HCT116 (cell line): ENCODE results near the gene SLC10A7. TPM values are rescaled to one million over a fixed set of nuclear protein-coding genes. Genes with fewer than 3 reads are reported as not detected.

Experiments
- ATAC-seq: fragments of 200-7000 bp; cut with Tn5 transposase; 2 replicates; pipeline ENCODE4 v1.9.1; 2020; ENCODE audit warnings: mild to moderate bottlenecking, moderate library complexity
- BruUV-seq: library from RNA; stranded (reverse); fragments of 400-500 nt; replicated peaks from 2 replicates; lab custom pipeline; 2021; lab: Mats Ljungman, UMichigan
- CTCF ChIA-PET: fragments of 300-600 bp; sonication (Branson Sonifier 250); formaldehyde crosslinking; loops from one replicate; lab custom pipeline; 2021; ENCODE audit warnings: antibody characterized with exemption; lab: Charles Lee
- POLR2A ChIA-PET: fragments of 300-600, 350-600 bp; sonication (Branson Sonifier 250); formaldehyde crosslinking; loops from one replicate; lab custom pipeline; 2021; ENCODE audit warnings: antibody characterized with exemption; lab: Charles Lee
- RAD21 ChIA-PET, 2 experiments: fragments of 300-600 bp; sonication (Branson Sonifier 250); formaldehyde crosslinking; loops; one replicate each; lab custom pipeline; 2023; ENCODE audit warnings: low total read pairs in 2 of 2; ENCODE audit not compliant: uncharacterized antibody in 2 of 2, unreplicated experiment in 2 of 2, low non-redundant PET in 1 of 2; lab: Charles Lee
- DNase-seq: peaks from one replicate; pipeline ENCODE4 v3.0.0-alpha.2; 2010; ENCODE audit warnings: low read depth, low spot score
- H2AFZ ChIP-seq: fragments of 200-600 bp; shearing (Covaris generic), sonication (generic); 2 replicates; pipeline ENCODE4 v1.6.1; 2017; ENCODE audit warnings: low read depth, mixed run types, mixed read lengths, antibody characterized with exemption, low read length; ENCODE audit not compliant: poor library complexity, severe bottlenecking
- H3K27ac ChIP-seq: 2 replicates; pipeline ENCODE4 v1.5.1; 2012; ENCODE audit warnings: low read depth, low read length
- H3K27me3 ChIP-seq: fragments of 200-600 bp; sonication (generic); 2 replicates; pipeline ENCODE4 v1.6.1; 2016; ENCODE audit warnings: mixed run types, low read length, mixed read lengths; ENCODE audit not compliant: insufficient read depth
- H3K36me3 ChIP-seq, 2 experiments: fragments of 200-500 bp in 1 of 2; fragments of 200-600 bp in 1 of 2; sonication (Bioruptor generic) in 1 of 2; sonication (generic) in 1 of 2; 2 replicates each; pipeline versions ENCODE4 v1.5.1 to v1.6.1; 2014 to 2016; ENCODE audit warnings: low read length in 2 of 2, inconsistent platforms in 1 of 2, mixed read lengths in 1 of 2, mixed run types in 1 of 2; ENCODE audit not compliant: insufficient read depth in 2 of 2, control insufficient read depth in 1 of 2
- H3K4me1 ChIP-seq, 2 experiments: fragments of 200-600 bp in 1 of 2; sonication (generic) in 1 of 2; 2 replicates each; pipeline versions ENCODE4 v1.5.1 to v1.6.1; 2012 to 2017; ENCODE audit warnings: low read length in 2 of 2, inconsistent platforms in 1 of 2, mild to moderate bottlenecking in 1 of 2, mixed read lengths in 1 of 2, mixed run types in 1 of 2, moderate library complexity in 1 of 2; ENCODE audit not compliant: insufficient read depth in 2 of 2, control insufficient read depth in 1 of 2
- H3K4me2 ChIP-seq: fragments of 200-600 bp; sonication (generic); 2 replicates; pipeline ENCODE4 v1.6.1; 2017; ENCODE audit warnings: mixed run types, low read length, mixed read lengths
- H3K4me3 ChIP-seq, 2 experiments: fragments of 200-600 bp in 1 of 2; sonication (generic) in 1 of 2; replicated peaks in 1 of 2; 2 replicates each; pipeline ENCODE4 v1.5.1; 2011 to 2016; ENCODE audit warnings: low read length in 2 of 2, control low read depth in 1 of 2, low read depth in 1 of 2, mild to moderate bottlenecking in 1 of 2, mixed read lengths in 1 of 2, mixed run types in 1 of 2
- H3K79me2 ChIP-seq: fragments of 200-600 bp; sonication (generic); 2 replicates; pipeline ENCODE4 v1.6.1; 2017; ENCODE audit warnings: mild to moderate bottlenecking, mixed run types, low read length, moderate library complexity, mixed read lengths; ENCODE audit not compliant: insufficient read depth
- H3K9ac ChIP-seq: fragments of 200-600 bp; sonication (generic); 2 replicates; pipeline ENCODE4 v1.6.1; 2016; ENCODE audit warnings: low read length, mixed read lengths
- H3K9me2 ChIP-seq: fragments of 200-600 bp; sonication (generic), shearing (Covaris generic); 2 replicates; pipeline ENCODE4 v1.6.1; 2017; ENCODE audit warnings: mixed run types, mild to moderate bottlenecking, moderate library complexity; ENCODE audit not compliant: insufficient read depth
- H3K9me3 ChIP-seq, 2 experiments: fragments of 200-500 bp in 1 of 2; fragments of 200-600 bp in 1 of 2; sonication (Bioruptor generic) in 1 of 2; sonication (generic) in 1 of 2; 2 replicates each; pipeline ENCODE4 v1.6.1; 2014 to 2017; ENCODE audit warnings: low read length in 2 of 2, mixed read lengths in 2 of 2, inconsistent platforms in 1 of 2, low read depth in 1 of 2, mild to moderate bottlenecking in 1 of 2, mixed run types in 1 of 2, moderate library complexity in 1 of 2; ENCODE audit not compliant: control insufficient read depth in 1 of 2, insufficient read depth in 1 of 2
- H4K20me1 ChIP-seq: fragments of 200-600 bp; sonication (generic), shearing (Covaris generic); 2 replicates; pipeline ENCODE4 v1.6.1; 2017; ENCODE audit warnings: mixed run types, mild to moderate bottlenecking, moderate library complexity; ENCODE audit not compliant: insufficient read depth
- ATF3 ChIP-seq: IDR thresholded peaks from 2 replicates; pipeline ENCODE4 v1.6.1; 2012
- ELF1 ChIP-seq: IDR thresholded peaks from 2 replicates; pipeline ENCODE4 v1.6.1; 2012; ENCODE audit warnings: low read depth, borderline replicate concordance
- EZH2 ChIP-seq: fragments of 200-600 bp; sonication (generic); IDR thresholded peaks from 2 replicates; pipeline ENCODE4 v1.6.1; 2017; ENCODE audit warnings: antibody characterized with exemption, mixed run types
- EZH2phosphoT487 ChIP-seq: fragments of 200-600 bp; IDR thresholded peaks from 2 replicates; pipeline ENCODE4 v1.6.1; 2018; ENCODE audit warnings: antibody characterized with exemption, borderline replicate concordance
- JUND ChIP-seq: IDR thresholded peaks from 2 replicates; pipeline ENCODE4 v1.6.1; 2012
- MAX ChIP-seq: IDR thresholded peaks from 2 replicates; pipeline ENCODE4 v1.6.1; 2012
- POLR2A ChIP-seq: IDR thresholded peaks from 2 replicates; pipeline ENCODE4 v1.7.0; 2011; ENCODE audit warnings: borderline replicate concordance; ENCODE audit not compliant: insufficient read depth, insufficient read length; ENCODE audit errors: extremely low read depth
- RAD21 ChIP-seq: IDR thresholded peaks from 2 replicates; pipeline ENCODE4 v1.6.1; 2012; ENCODE audit warnings: low read depth, mild to moderate bottlenecking
- SIN3A ChIP-seq: IDR thresholded peaks from 2 replicates; pipeline ENCODE4 v1.6.1; 2012; ENCODE audit warnings: low read depth
- TCF7L2 ChIP-seq: IDR thresholded peaks from 2 replicates; pipeline ENCODE4 v1.7.0; 2011; ENCODE audit warnings: borderline replicate concordance, inconsistent platforms; ENCODE audit not compliant: insufficient read depth, insufficient read length; ENCODE audit errors: extremely low read depth
- YY1 ChIP-seq: IDR thresholded peaks from 2 replicates; pipeline ENCODE4 v1.6.1; 2011; ENCODE audit warnings: low read length, low read depth, moderate library complexity, mild to moderate bottlenecking; ENCODE audit not compliant: insufficient replicate concordance; ENCODE audit errors: extremely low read depth
- ZNF274 ChIP-seq: fragments of 200-500 bp; sonication (Bioruptor generic); IDR thresholded peaks from 2 replicates; pipeline ENCODE4 v1.6.1; 2014; ENCODE audit warnings: mild to moderate bottlenecking, low read depth, low read length, inconsistent platforms
- intact Hi-C: fragments of 100-400 bp; cut with micrococcal nuclease; formaldehyde crosslinking; loops from 2 replicates; pipeline ENCODE4 v1.10.0; 2022
- total RNA-seq: library from RNA; stranded (reverse); gene quantifications from one replicate; pipeline ENCODE4 v1.2.1, GENCODE V29; 2021; ENCODE audit not compliant: unreplicated experiment
- TF ChIP-seq, protein P1 (sequence below): IDR thresholded peaks from 2 replicates; pipeline ENCODE4 v1.6.1; 2011; ENCODE audit warnings: mild to moderate bottlenecking, low read length, moderate library complexity; ENCODE audit not compliant: insufficient replicate concordance; ENCODE audit errors: extremely low read depth
- TF ChIP-seq, protein P2 (sequence below), 3 experiments: fragments of 200-600 bp in 1 of 3; sonication (generic) in 1 of 3; IDR thresholded peaks in 2 of 3; conservative IDR thresholded peaks in 1 of 3; 2 replicates each; pipeline ENCODE4 v1.5.1; 2012 to 2017; ENCODE audit warnings: low read depth in 2 of 3, low read length in 2 of 3, antibody characterized with exemption in 1 of 3, borderline replicate concordance in 1 of 3, control low read depth in 1 of 3, mild to moderate bottlenecking in 1 of 3, mixed read lengths in 1 of 3, mixed run types in 1 of 3, moderate library complexity in 1 of 3; ENCODE audit not compliant: insufficient read depth in 1 of 3

Gene SLC10A7
- total RNA-seq, 1 experiment from 2014 or later, result 5.5 TPM

DNA sequence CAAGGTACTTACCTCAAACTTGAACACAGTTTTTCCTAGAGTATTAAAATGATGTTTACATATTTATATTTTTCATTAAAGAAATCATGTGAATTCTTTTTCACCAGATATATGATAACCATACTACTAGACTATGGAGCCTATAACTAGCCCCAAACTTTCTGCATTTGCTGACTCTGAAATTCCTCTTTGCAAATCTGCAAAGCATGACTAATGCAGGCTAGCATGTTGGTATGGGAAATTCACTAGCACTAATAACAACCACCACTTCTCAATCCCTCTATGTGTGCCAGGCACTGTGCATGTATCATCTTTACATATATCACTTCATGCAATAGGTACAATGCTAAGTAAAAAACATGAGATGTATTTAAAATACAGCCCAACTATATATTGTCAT, 51.1 kb downstream of the SLC10A7 start:
- ChIA-PET RAD21 (no interaction called here), CTCF (no interaction called here)
- no TSS peak for BruUV-seq

DNA sequence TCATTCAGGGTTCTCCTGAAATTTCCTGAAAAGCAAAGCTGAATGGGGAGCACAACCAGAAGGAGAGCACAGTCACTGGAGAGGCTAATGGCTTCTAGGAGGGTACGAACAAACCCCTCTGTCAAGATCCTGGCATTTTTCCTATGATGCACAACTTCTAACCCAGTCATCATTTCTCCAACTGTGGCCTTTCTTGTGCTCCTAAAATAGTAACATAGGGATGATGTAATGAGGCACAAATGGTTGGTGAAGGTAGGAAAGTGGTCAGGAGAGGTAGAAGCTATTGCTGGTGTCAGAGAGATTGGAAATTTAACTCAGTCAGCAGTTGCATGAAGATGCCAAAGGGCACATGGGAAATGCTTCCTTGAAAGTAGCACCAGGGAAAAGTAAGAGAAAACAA, 52.7 kb downstream of the SLC10A7 start:
- Histone ChIP-seq H3K9ac (no peak overlapping the region), H3K27me3 (no peaks in the 10 kb centered on the region), H3K36me3 (no peaks in the 10 kb centered on the region), H3K4me2 (no peak overlapping the region), H4K20me1 (no peaks in the 10 kb centered on the region), H3K4me3 (no peak overlapping the region), H2AFZ (no peak overlapping the region), H3K27ac (no peak overlapping the region), H3K79me2 (no peaks in the 10 kb centered on the region), H3K9me2 (no peaks in the 10 kb centered on the region), H3K9me3 (no peaks in the 10 kb centered on the region), H3K4me1 (peaks cover 2 to 21% of the 10 kb centered on the region in 2 experiments; a peak in 3 of 4 replicates)
- RAD21 ChIA-PET, result no interaction called here
- ATAC-seq (no peak), DNase-seq (no peak)
- no TSS peak for BruUV-seq
- POLR2A ChIA-PET, result no interaction called here
- CTCF ChIA-PET, result no interaction called here
- intact Hi-C loops, result no loop called here
- no peak for TF ChIP-seq MAX
- no peak for TF ChIP-seq TCF7L2
- no peak for TF ChIP-seq YY1
- TF ChIP-seq, protein P1, sequence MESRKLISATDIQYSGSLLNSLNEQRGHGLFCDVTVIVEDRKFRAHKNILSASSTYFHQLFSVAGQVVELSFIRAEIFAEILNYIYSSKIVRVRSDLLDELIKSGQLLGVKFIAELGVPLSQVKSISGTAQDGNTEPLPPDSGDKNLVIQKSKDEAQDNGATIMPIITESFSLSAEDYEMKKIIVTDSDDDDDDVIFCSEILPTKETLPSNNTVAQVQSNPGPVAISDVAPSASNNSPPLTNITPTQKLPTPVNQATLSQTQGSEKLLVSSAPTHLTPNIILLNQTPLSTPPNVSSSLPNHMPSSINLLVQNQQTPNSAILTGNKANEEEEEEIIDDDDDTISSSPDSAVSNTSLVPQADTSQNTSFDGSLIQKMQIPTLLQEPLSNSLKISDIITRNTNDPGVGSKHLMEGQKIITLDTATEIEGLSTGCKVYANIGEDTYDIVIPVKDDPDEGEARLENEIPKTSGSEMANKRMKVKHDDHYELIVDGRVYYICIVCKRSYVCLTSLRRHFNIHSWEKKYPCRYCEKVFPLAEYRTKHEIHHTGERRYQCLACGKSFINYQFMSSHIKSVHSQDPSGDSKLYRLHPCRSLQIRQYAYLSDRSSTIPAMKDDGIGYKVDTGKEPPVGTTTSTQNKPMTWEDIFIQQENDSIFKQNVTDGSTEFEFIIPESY, result no peak
- no peak for TF ChIP-seq ELF1
- no peak for TF ChIP-seq EZH2phosphoT487
- TF ChIP-seq JUND, result no peak
- no peak for TF ChIP-seq EZH2
- TF ChIP-seq SIN3A, result no peak
- TF ChIP-seq, protein P2, sequence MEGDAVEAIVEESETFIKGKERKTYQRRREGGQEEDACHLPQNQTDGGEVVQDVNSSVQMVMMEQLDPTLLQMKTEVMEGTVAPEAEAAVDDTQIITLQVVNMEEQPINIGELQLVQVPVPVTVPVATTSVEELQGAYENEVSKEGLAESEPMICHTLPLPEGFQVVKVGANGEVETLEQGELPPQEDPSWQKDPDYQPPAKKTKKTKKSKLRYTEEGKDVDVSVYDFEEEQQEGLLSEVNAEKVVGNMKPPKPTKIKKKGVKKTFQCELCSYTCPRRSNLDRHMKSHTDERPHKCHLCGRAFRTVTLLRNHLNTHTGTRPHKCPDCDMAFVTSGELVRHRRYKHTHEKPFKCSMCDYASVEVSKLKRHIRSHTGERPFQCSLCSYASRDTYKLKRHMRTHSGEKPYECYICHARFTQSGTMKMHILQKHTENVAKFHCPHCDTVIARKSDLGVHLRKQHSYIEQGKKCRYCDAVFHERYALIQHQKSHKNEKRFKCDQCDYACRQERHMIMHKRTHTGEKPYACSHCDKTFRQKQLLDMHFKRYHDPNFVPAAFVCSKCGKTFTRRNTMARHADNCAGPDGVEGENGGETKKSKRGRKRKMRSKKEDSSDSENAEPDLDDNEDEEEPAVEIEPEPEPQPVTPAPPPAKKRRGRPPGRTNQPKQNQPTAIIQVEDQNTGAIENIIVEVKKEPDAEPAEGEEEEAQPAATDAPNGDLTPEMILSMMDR (IDR thresholded peaks at IDR 0.05 in 2 of 3, conservative IDR thresholded peaks at IDR 0.05 in 1 of 3; ENCODE audit: borderline replicate concordance in 1 of 3, insufficient read depth in 1 of 3, low read depth in 2 of 3, low read length in 2 of 3), result no peak
- no peak for TF ChIP-seq ATF3
- TF ChIP-seq RAD21, result no peak
- no peak for TF ChIP-seq POLR2A

More for the DNA sequence above, 51.1 kb downstream of the SLC10A7 start:
- Histone ChIP-seq H3K9ac (no peak overlapping the region), H3K36me3 (no peaks in the 10 kb centered on the region), H3K4me3 (no peak overlapping the region), H4K20me1 (no peaks in the 10 kb centered on the region), H3K9me3 (no peaks in the 10 kb centered on the region), H3K27me3 (no peaks in the 10 kb centered on the region), H2AFZ (no peak overlapping the region), H3K4me2 (no peak overlapping the region), H3K79me2 (no peaks in the 10 kb centered on the region), H3K4me1 (peaks cover 2 to 21% of the 10 kb centered on the region in 2 experiments; a peak in 3 of 4 replicates), H3K9me2 (no peaks in the 10 kb centered on the region), H3K27ac (no peak overlapping the region)
- POLR2A ChIA-PET, result interaction anchor here (1.0 kb wide), 1 partner anchor 9 kb away, joined by 4 read pairs; no protein-coding TSS in a partner anchor
- TF ChIP-seq TCF7L2 (no peak), ZNF274 (no peak)
- no peak for DNase-seq
- ATAC-seq, result no peak
- intact Hi-C loops, result no loop called here
